ENCODE data around the gene C11orf52.

GRCh38 chr11:111960916-111961315 lies 42.2 kb downstream of the C11orf52 start:
- TF ChIP-seq TAF1 (IDR thresholded peaks at IDR 0.05; ENCODE audit: low read depth, low read length), result no peak
- TF ChIP-seq POLR2A (IDR thresholded peaks at IDR 0.05; ENCODE audit: low read depth, low read length), result no peak
- TF ChIP-seq SPI1 (IDR thresholded peaks at IDR 0.05; ENCODE audit: low read depth, low read length), result no peak
- no peak for TF ChIP-seq POLR2AphosphoS5 (IDR thresholded peaks at IDR 0.05; ENCODE audit: low read depth, low read length)
